WTC11 (cell line): ENCODE measurements around the gene DRAM2.

Experiments
- ZNF263 ChIP-seq: sonication (generic); formaldehyde crosslinking; IDR thresholded peaks from 2 replicates; pipeline ENCODE4 v1.8.1; 2022; ENCODE audit warnings: low read depth, mild to moderate bottlenecking, moderate library complexity, missing genetic modification reagents
- ZNF416 ChIP-seq: fragments of 250-450 bp; sonication (Bioruptor Pico); IDR thresholded peaks from 2 replicates; pipeline ENCODE4 v1.9.0; 2021; ENCODE audit warnings: mild to moderate bottlenecking, inconsistent platforms

DNA sequence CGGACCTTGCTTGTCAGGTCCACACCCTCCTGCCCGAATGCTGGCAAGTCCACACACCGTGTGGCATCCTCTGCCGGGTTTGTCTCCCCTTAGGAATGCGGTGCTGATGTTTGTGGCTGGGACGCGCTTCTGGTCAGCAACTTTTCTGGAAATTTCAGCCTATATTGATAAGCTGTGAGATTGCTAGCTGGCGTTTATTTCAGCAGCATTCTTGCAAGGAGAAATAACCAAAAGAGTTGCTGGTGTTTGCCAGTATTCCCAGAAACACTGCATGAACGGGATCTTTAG lies 731 bp upstream of the DRAM2 start:
- no peak for TF ChIP-seq ZNF416 (CRISPR knock-in tag)
- no peak for TF ChIP-seq ZNF263 (CRISPR knock-in tag)
